ENCODE measurements around the gene AGMAT. TPM values are rescaled to one million over a fixed set of nuclear protein-coding genes. Genes with fewer than 3 reads are reported as not detected.

The AGMAT gene
- total and polyA plus RNA-seq, 2 of the 13 experiments (the other 11 are each of a cell fraction or from before 2014, with no cell fraction given): 59.1 to 174 TPM

- TF ChIP-seq JDP2 (CRISPR knock-in tag; IDR thresholded peaks at IDR 0.05; ENCODE audit: borderline replicate concordance) (no peak; the same call in 1 of the 2 replicates), FIP1L1 (IDR thresholded peaks at IDR 0.05; ENCODE audit: borderline replicate concordance, insufficient read depth, low read depth, low read length) (no peak), ZSCAN31 (CRISPR knock-in tag; IDR thresholded peaks at IDR 0.05; ENCODE audit: low read depth) (peak; percentile 93), ZNF790 (CRISPR knock-in tag; IDR thresholded peaks at IDR 0.05; ENCODE audit: borderline replicate concordance) (peak; percentile 83; the same call in 1 of the 2 replicates), ARHGAP35 (CRISPR knock-in tag; IDR thresholded peaks at IDR 0.05; ENCODE audit: borderline replicate concordance) (no peak), HNRNPL (IDR thresholded peaks at IDR 0.05; ENCODE audit: low read depth, low read length) (peak; percentile 93; the same call in 1 of the 2 replicates), NBN (conservative IDR thresholded peaks at IDR 0.05) (no peak), POGK (CRISPR knock-in tag; conservative IDR thresholded peaks at IDR 0.05) (peak; percentile 98), MYPOP (CRISPR knock-in tag; IDR thresholded peaks at IDR 0.05) (peak; percentile 67; the same call in 1 of the 2 replicates), ONECUT2 (CRISPR knock-in tag; IDR thresholded peaks at IDR 0.05) (peak; percentile 46; the same call in 1 of the 2 replicates), ZNF282 (IDR thresholded peaks at IDR 0.05; ENCODE audit: partially characterized antibody) (no peak), ZNF546 (CRISPR knock-in tag; conservative IDR thresholded peaks at IDR 0.05) (no peak), ZFY (CRISPR knock-in tag; IDR thresholded peaks at IDR 0.05) (peak; percentile 90), ZNF143 (CRISPR knock-in tag; IDR thresholded peaks at IDR 0.05) (peak; percentile 46; the same call in 1 of the 2 replicates), ETV6 (CRISPR knock-in tag; conservative IDR thresholded peaks at IDR 0.05) (no peak), ZNF335 (CRISPR knock-in tag; IDR thresholded peaks at IDR 0.05) (peak; percentile 75), HCFC1 (IDR thresholded peaks at IDR 0.05; ENCODE audit: low read depth, low read length) (no peak), CHD4 (IDR thresholded peaks at IDR 0.05; ENCODE audit: borderline replicate concordance, low read length) (no peak), GMEB2 (CRISPR knock-in tag; IDR thresholded peaks at IDR 0.05; ENCODE audit: low read depth) (no peak), ZNF616 (CRISPR knock-in tag; IDR thresholded peaks at IDR 0.05; ENCODE audit: low read depth) (peak; percentile 3; the same call in 1 of the 2 replicates), ZNF383 (CRISPR knock-in tag; IDR thresholded peaks at IDR 0.05; ENCODE audit: borderline replicate concordance) (peak; percentile 51; the same call in 1 of the 2 replicates)
Measured at GRCh38 chr1:15584489-15585363, at the start of gene AGMAT (continued).
